Right cardiac atrium (tissue), 5 donors: ENCODE data around the gene FLG2. TPM values are rescaled to one million over a fixed set of nuclear protein-coding genes. Genes with fewer than 3 reads are reported as not detected.

Source experiments
- ATAC-seq, 2 donors: fragments of 200-7000 bp; cut with Tn5 transposase; one replicate each; pipeline versions ENCODE4 v1.8.0 to v1.9.1; 2020; ENCODE audit warnings: moderate library complexity in 2 of 2, mild to moderate bottlenecking in 1 of 2
- DNase-seq, 3 donors: peaks; one replicate each; pipeline ENCODE4 v3.0.0-alpha.2; 2020
- H3K27ac ChIP-seq: one replicate; pipeline ENCODE4 v1.5.1; 2013; ENCODE audit warnings: mild to moderate bottlenecking, low read length, control low read depth, moderate library complexity
- H3K27me3 ChIP-seq: one replicate; pipeline ENCODE4 v1.6.1; 2013; ENCODE audit not compliant: control insufficient read depth, insufficient read depth
- H3K4me1 ChIP-seq: one replicate; pipeline ENCODE4 v1.6.1; 2013; ENCODE audit warnings: low read length; ENCODE audit not compliant: control insufficient read depth, insufficient read depth
- H3K4me3 ChIP-seq: one replicate; pipeline ENCODE4 v1.5.1; 2013; ENCODE audit warnings: low read length, control low read depth
- H3K9me3 ChIP-seq: one replicate; pipeline ENCODE4 v1.6.1; 2013; ENCODE audit warnings: low read length; ENCODE audit not compliant: control insufficient read depth
- WGBS: extraction: QIAGEN DNeasy Blood & Tissue Kit; methylation state at CpG from one replicate; pipeline ENCODE4 v1.1.7; 2013; 5-methylcytosine and 5-hydroxymethylcytosine counted together
- intact Hi-C, 4 donors: fragments of 100-400 bp; cut with DNase I; formaldehyde crosslinking; loops; one replicate each; pipeline versions ENCODE4 v1.11.0 to v1.14.0; 2022 to 2023
- long read RNA-seq, 4 donors: library from polyadenylated mRNA; unstranded; transcript quantifications; one replicate each; pipeline ENCODE4 v2.0.0, GENCODE V29; 2020 to 2021
- polyA plus RNA-seq: library from polyadenylated mRNA; stranded (reverse); fragments of 200-250 nt; gene quantifications from one replicate; pipeline ENCODE4 v1.2.3, GENCODE V29; 2013
- total RNA-seq, 4 donors: library from RNA; stranded (reverse); fragmentation: NEBNext Ultra II Directional; extraction: Animal tissue kit (Norgen Biotek cat#: 25700); gene quantifications; one replicate each; pipeline ENCODE4 v1.2.1, GENCODE V29; 2021
- donor health status: healthy with polysubstance abuse.
- donor health status: DM: no; HTN: yes; CAD: no.
- donor health status: DM: no; HTN: no; CAD: no.
- donor health status: DM: no; HTN: yes; CAD: no; lungs with severe emphysema.
- donor health status: DM: yes; HTN: yes; CAD: no.

The FLG2 gene
- total RNA-seq = not detected
- not detected for polyA plus RNA-seq
- long read RNA-seq, donor 1 = 0 reads
- long read RNA-seq, donor 2 = 0 reads
- long read RNA-seq, donor 3 = 0 reads
- long read RNA-seq, donor 4 = 0 reads

DNA sequence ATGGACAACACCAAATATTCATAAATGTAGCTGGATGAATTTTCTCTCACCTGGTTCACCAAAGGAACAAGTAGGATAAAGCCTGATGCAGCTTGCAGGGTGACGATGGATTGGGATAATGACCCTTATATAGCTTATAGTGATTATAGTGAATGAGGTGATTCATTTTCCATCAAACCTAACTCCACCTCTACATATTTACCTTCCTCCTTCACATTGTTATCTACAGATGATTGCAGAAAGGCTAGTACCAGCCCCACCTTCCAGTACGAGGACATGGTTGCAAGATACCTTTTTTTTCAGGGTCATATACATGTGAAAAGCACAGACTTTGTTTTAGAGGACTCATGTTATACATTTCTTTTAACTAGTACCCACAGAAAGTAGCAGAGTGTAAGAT is at the start of gene FLG2:
TSS of gene FLG2 (minus strand) at position 101 of the 400 bp plus-strand sequence. CDS start 1,122 bp downstream, outside the sequence.
- ATAC-seq (no peak), DNase-seq (no peak)
- H3K27me3 ChIP-seq = no peaks in the 10 kb centered on the region
- no peaks in the 10 kb centered on the region for H3K4me1 ChIP-seq
- no peaks in the 10 kb centered on the region for H3K9me3 ChIP-seq
- H3K27ac ChIP-seq = no peak within 1 kb of the TSS
- no peak within 1 kb of the TSS for H3K4me3 ChIP-seq
- WGBS = 76% methylated on average over 2 of the region's 2 CpGs
- intact Hi-C loops = no loop called here

GRCh38 chr1:152408664-152409063 is 48.9 kb upstream of the FLG2 start:
- H3K9me3 ChIP-seq = no peaks in the 10 kb centered on the region
- H3K4me3 ChIP-seq = no peak overlapping the region
- no peaks in the 10 kb centered on the region for H3K4me1 ChIP-seq
- no peak overlapping the region for H3K27ac ChIP-seq
- intact Hi-C loops = no loop called here
- H3K27me3 ChIP-seq = no peaks in the 10 kb centered on the region
- 85% methylated on average over 4 of the region's 4 CpGs for WGBS
- DNase-seq = no peak
- no peak for ATAC-seq

DNA sequence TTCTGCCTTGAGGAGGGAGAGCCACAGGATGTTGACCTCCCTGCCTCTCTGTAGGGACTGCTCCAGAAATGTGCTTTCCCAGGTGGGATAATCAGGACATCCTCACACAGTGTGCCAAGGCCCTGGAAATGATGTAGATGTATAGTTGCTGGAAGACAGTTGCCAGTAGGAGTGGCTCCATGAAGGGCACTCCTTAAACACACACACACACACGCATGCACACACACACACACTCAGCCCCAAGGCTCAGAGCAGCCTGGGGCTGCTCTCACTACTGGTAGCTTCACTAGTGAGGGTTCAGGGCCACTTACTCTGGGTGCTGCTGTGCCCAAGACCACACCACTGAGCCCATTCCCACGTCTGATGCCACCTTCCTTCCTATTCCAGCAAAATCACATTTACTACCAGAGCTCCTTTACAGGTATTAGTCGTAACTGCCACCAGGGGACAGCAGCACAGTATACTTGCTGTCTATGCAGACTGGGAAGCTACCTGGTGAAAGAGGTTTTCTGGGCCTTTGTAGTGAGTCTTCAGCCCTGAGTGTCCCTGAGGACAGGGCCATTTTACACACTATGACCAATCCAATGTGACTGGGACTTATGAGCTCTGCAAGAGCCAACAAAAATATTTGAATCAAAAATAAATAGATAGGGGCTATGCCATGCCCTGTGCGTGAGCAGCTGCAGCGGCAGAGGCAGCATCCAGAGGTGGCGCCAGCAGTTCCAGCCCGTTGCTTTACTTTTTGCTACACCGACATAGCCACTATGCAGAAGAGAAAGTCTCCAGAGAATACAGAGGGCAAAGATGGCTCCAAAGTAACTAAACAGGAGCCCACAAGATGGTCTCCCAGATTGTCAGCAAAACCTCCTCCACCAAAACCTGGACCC is 39.2 kb upstream of the FLG2 start:
- ATAC-seq (peak in 1 of 2 donors; percentile 46), DNase-seq (no peak)
- intact Hi-C loops = no loop called here
- H3K4me1 ChIP-seq = no peaks in the 10 kb centered on the region
- H3K4me3 ChIP-seq = no peak overlapping the region
- H3K27ac ChIP-seq = no peak overlapping the region
- H3K9me3 ChIP-seq = no peaks in the 10 kb centered on the region
- WGBS = 31% methylated on average over 8 of the region's 8 CpGs
- no peaks in the 10 kb centered on the region for H3K27me3 ChIP-seq

DNA sequence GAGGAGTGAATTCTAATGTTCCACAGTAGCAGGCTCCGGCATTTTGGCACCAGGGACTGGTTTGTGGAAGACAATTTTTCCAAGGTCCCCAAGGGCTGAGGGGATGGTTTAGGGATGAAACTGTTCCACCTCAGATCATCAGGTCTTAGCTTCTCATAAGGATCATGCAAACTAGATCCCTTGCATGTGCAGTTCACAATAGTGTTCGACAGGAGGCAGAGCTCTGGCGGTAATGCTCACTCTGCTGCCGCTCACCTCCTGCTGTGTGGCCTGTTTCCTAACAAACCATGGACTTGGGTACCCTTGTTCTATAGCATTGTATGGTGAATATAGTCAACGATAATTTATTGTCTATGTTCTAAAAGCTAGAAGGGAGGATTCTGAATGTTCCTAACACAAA is 37.7 kb upstream of the FLG2 start:
- no peak overlapping the region for H3K4me3 ChIP-seq
- no peaks in the 10 kb centered on the region for H3K9me3 ChIP-seq
- no peak overlapping the region for H3K27ac ChIP-seq
- DNase-seq (no peak), ATAC-seq (no peak)
- intact Hi-C loops = no loop called here
- H3K4me1 ChIP-seq = no peaks in the 10 kb centered on the region
- H3K27me3 ChIP-seq = no peaks in the 10 kb centered on the region
- 70% methylated on average over 5 of the region's 5 CpGs for WGBS

- no peaks in the 10 kb centered on the region for H3K9me3 ChIP-seq
- intact Hi-C loops = no loop called here
- no peaks in the 10 kb centered on the region for H3K27me3 ChIP-seq
- 31% methylated on average over 1 of the region's 1 CpG for WGBS
- no peaks in the 10 kb centered on the region for H3K4me1 ChIP-seq
- DNase-seq (no peak), ATAC-seq (no peak)
- no peak overlapping the region for H3K4me3 ChIP-seq
- H3K27ac ChIP-seq = no peak overlapping the region
Measured at GRCh38 chr1:152394151-152394550, 34.3 kb upstream of the FLG2 start.

GRCh38 chr1:152392909-152393308 is 33.1 kb upstream of the FLG2 start:
- no peaks in the 10 kb centered on the region for H3K9me3 ChIP-seq
- 68% methylated on average over 2 of the region's 2 CpGs for WGBS
- no peaks in the 10 kb centered on the region for H3K27me3 ChIP-seq
- no peaks in the 10 kb centered on the region for H3K4me1 ChIP-seq
- no peak overlapping the region for H3K4me3 ChIP-seq
- H3K27ac ChIP-seq = no peak overlapping the region
- intact Hi-C loops = no loop called here
- DNase-seq (no peak), ATAC-seq (no peak)

DNA sequence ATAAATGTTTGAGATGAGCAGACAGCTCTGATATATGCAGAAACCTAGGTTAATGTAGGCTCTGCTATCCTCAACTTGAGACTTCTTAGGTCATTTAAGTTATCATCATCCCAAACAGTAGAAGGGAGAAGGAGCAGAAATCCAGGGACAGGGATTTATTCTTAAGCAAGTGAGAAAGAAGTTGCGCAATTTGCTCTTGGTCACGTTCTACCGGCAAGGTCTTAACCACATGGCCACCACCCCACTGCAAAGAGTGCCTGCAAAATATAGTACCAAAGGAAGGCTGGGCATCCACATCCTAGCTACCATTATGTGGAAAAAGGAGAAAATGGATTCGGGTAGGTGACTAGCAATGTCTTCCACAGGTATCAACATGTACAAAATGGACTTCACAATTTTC is 29.1 kb upstream of the FLG2 start:
- Histone ChIP-seq H3K4me3 (no peak overlapping the region), H3K27ac (no peak overlapping the region), H3K9me3 (no peaks in the 10 kb centered on the region), H3K4me1 (no peaks in the 10 kb centered on the region), H3K27me3 (no peaks in the 10 kb centered on the region)
- intact Hi-C loops = no loop called here
- WGBS = 67% methylated on average over 4 of the region's 4 CpGs
- no peak for ATAC-seq
- no peak for DNase-seq

DNA sequence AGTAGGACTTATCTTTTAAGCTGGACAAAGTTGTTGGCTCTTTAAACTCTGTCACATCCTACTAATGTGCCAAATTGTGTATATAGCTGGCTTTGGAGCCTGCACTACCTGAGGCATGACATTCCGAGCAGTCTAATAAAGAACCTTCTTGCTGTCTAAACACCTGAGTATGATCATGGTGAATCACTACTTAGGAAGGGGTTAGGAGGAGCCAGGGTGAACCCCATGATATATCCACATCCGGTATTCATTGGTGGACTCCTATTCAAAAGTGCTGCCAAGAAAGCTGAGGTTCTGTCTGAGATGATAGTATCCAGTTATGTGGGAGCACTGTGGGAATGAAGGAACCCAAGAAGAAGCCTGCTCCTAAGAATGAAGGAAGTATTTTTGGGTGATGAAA is 27.1 kb upstream of the FLG2 start:
- Histone ChIP-seq H3K27me3 (no peaks in the 10 kb centered on the region), H3K27ac (no peak overlapping the region), H3K9me3 (no peaks in the 10 kb centered on the region), H3K4me1 (no peaks in the 10 kb centered on the region), H3K4me3 (no peak overlapping the region)
- ATAC-seq (no peak), DNase-seq (no peak)
- intact Hi-C loops = no loop called here
- 69% methylated on average over 2 of the region's 2 CpGs for WGBS

DNA sequence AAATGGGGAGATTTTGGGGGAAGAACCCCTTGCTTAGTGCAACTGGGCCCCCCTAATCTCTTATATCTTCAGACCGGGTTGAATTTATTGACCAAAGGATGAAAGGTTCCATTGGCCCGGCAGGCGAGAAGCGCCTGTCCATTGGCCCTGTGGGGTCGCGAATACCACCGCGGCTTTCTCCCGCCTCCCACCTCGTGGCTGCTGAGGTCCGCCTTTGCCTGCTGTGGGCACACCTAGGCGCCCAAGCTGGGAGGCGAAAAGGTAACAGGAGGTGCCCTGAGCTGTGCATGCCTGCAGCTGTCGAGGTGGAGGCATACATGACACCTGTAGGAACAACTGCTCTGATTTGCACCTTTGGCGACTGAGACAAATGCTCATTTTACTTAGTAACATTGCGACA is 21.1 kb upstream of the FLG2 start:
- Histone ChIP-seq H3K27me3 (no peaks in the 10 kb centered on the region), H3K9me3 (no peaks in the 10 kb centered on the region), H3K4me3 (no peak overlapping the region), H3K4me1 (no peaks in the 10 kb centered on the region), H3K27ac (no peak overlapping the region)
- DNase-seq (no peak), ATAC-seq (no peak)
- 73% methylated on average over 16 of the region's 16 CpGs for WGBS
- intact Hi-C loops = no loop called here

GRCh38 chr1:152374451-152374850 is 14.6 kb upstream of the FLG2 start:
- WGBS = 49% methylated on average over 3 of the region's 3 CpGs
- H3K4me3 ChIP-seq = no peak overlapping the region
- intact Hi-C loops = no loop called here
- H3K9me3 ChIP-seq = no peaks in the 10 kb centered on the region
- DNase-seq = peak in 1 of 3 donors; percentile 65
- no peak overlapping the region for H3K27ac ChIP-seq
- no peaks in the 10 kb centered on the region for H3K27me3 ChIP-seq
- peak; percentile 63 to 64 for ATAC-seq
- no peaks in the 10 kb centered on the region for H3K4me1 ChIP-seq

- Histone ChIP-seq H3K4me1 (no peaks in the 10 kb centered on the region), H3K4me3 (no peak overlapping the region), H3K9me3 (peaks cover 3% of the 10 kb centered on the region), H3K27ac (no peak overlapping the region), H3K27me3 (no peaks in the 10 kb centered on the region)
- ATAC-seq (no peak), DNase-seq (no peak)
- WGBS = 74% methylated on average over 1 of the region's 1 CpG
- intact Hi-C loops = no loop called here
Measured at GRCh38 chr1:152372672-152373071, 12.9 kb upstream of the FLG2 start.
